K562 (cell line): ENCODE results near the gene TTC38. TPM values are rescaled to one million over a fixed set of nuclear protein-coding genes. Genes with fewer than 3 reads are reported as not detected.
A peak's percentile ranks its signal among the peaks of the same experiment; 100 is the strongest.

Source experiments
- CTBP1 ChIP-seq: fragments of 450-650 bp; IDR thresholded peaks from 2 replicates; pipeline ENCODE4 v1.6.1; 2016; ENCODE audit warnings: borderline replicate concordance
- ETV6 ChIP-seq, 3 experiments: fragments of 150-350 bp in 1 of 3; sonication (generic) in 1 of 3; formaldehyde crosslinking in 1 of 3; IDR thresholded peaks; 2 replicates each; pipeline versions ENCODE4 v1.6.1 to v1.8.0; 2014 to 2022; ENCODE audit warnings: borderline replicate concordance in 2 of 3, low read depth in 2 of 3, antibody characterized with exemption in 1 of 3, low read length in 1 of 3, mild to moderate bottlenecking in 1 of 3, missing genetic modification reagents in 1 of 3
- EZH2 ChIP-seq: IDR thresholded peaks from 2 replicates; pipeline ENCODE4 v1.6.1; 2012; ENCODE audit warnings: low read depth, mild to moderate bottlenecking, inconsistent platforms, low read length, borderline replicate concordance
- GTF2E2 ChIP-seq: fragments of 200-800 bp; sonication (Bioruptor generic); IDR thresholded peaks from 2 replicates; pipeline ENCODE4 v1.6.1; 2016; ENCODE audit warnings: missing genetic modification characterization, missing compliant biosample characterization
- TAF9B ChIP-seq: fragments of 450-650 bp; IDR thresholded peaks from 2 replicates; pipeline ENCODE4 v1.6.1; 2018; ENCODE audit warnings: mild to moderate bottlenecking; ENCODE audit not compliant: partially characterized antibody
- TCF7 ChIP-seq: sonication (generic); IDR thresholded peaks from 2 replicates; pipeline ENCODE4 v1.6.1; 2016; ENCODE audit warnings: antibody characterized with exemption, borderline replicate concordance
- THRAP3 ChIP-seq: fragments of 450-650 bp; IDR thresholded peaks from 2 replicates; pipeline ENCODE4 v1.6.1; 2016; ENCODE audit warnings: mild to moderate bottlenecking, inconsistent platforms, borderline replicate concordance
- ZNF146 ChIP-seq: IDR thresholded peaks from one replicate; pipeline ENCODE4 v1.6.1; 2018; ENCODE audit warnings: missing compliant biosample characterization; ENCODE audit not compliant: unreplicated experiment
- ZNF3 ChIP-seq: fragments of 250-450 bp; sonication (Bioruptor Pico); IDR thresholded peaks from 2 replicates; pipeline ENCODE4 v1.5.0; 2021; ENCODE audit warnings: mild to moderate bottlenecking, moderate library complexity
- ZSCAN29 ChIP-seq: fragments of 450-650 bp; IDR thresholded peaks from 2 replicates; pipeline ENCODE4 v1.6.1; 2017
- polyA plus RNA-seq, 8 experiments: library from polyadenylated mRNA; depleted of rRNA in 4 of 8; stranded (reverse) in 5 of 8; unstranded in 3 of 8; fragments of >200 nt; fragmentation: Nextera tagmentation in 2 of 8; fragmentation: Illumina TruSeq in 1 of 8; extraction: Ambion mirVana in 2 of 8; extraction: Trizol in 1 of 8; gene quantifications; 2 replicates each; pipeline versions ENCODE4 v1.2.1 to v1.2.3, GENCODE V29; 2011 to 2014; ENCODE audit warnings: inconsistent platforms in 1 of 8, missing spikeins in 1 of 8
- total RNA-seq, 7 experiments: library from RNA; depleted of rRNA in 6 of 7; stranded (reverse); fragments of >200 nt in 6 of 7; fragmentation: Illumina TruSeq in 2 of 7; extraction: Trizol in 2 of 7; gene quantifications; 2 replicates each; pipeline versions ENCODE4 v1.2.1 to v1.2.3, GENCODE V29; 2011 to 2021; ENCODE audit warnings: low replicate concordance in 1 of 7
- TF ChIP-seq, protein P1 (sequence below): fragments of 150-350 bp; IDR thresholded peaks from 2 replicates; pipeline ENCODE4 v1.6.1; 2014; ENCODE audit warnings: low read depth, mild to moderate bottlenecking, low read length, borderline replicate concordance
- TF ChIP-seq, protein P2 (sequence below): fragments of 250-450 bp; sonication (Bioruptor Pico); IDR thresholded peaks from 2 replicates; pipeline ENCODE4 v1.8.0; 2022; ENCODE audit warnings: moderate library complexity, mild to moderate bottlenecking, inconsistent platforms
- TF ChIP-seq, protein P3 (sequence below), 2 experiments: fragments of 450-650 bp in 1 of 2; sonication (generic) in 1 of 2; formaldehyde crosslinking in 1 of 2; IDR thresholded peaks; 2 replicates each; pipeline versions ENCODE4 v1.7.1 to v1.9.0; 2016 to 2022; ENCODE audit warnings: inconsistent platforms in 1 of 2, mild to moderate bottlenecking in 1 of 2, missing genetic modification reagents in 1 of 2

TTC38 gene
- total and polyA plus RNA-seq, 9 of the 15 experiments (the other 6 are each of a cell fraction or from before 2014, with no cell fraction given), result 0.84 to 28.4 (median 18.1) TPM

DNA sequence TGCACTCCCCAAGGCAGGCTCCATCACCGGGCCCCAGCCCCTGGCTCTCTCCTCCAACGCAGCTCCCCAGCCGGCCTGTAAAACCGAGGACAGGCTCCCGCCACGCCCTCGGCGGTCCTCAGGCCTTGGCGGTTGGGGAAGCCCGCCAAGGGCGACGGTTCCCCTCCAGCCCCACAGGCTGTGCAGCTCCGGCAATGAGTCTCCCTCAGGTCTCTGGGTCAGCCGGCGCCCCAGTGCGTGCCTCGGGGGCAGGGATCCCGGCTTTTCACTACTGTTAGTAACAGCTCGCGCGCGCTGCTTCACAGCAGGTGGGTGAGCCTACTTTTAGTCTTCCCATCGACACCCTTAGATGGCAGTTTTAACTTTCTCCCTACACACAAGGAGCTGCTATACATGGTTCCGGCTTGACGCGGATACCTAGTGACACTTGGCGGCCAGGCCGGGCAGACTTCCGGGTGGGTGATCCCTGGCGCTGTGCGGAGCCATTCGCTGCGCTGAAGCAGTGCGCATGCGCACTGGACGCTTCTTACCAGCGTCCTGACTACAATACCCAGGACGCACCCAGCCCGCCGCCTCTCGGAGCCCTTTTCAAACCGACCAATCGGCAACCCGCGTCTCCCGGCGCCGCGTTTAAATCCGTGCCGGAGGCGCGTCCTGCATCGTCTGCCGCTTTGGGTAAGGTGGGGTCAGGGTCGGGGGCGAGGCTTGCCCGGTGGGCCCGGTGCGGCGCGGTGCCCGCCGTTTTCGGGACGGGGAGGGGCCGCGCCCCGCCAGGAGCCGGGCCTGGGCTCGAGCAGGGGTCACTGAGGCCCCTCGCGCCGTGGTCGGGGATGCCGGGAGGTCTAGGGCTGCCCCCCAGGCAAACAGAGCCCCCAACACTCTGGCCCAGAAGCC lies 28.7 kb downstream of the TTC38 start, which contains the start of gene GTSE1 (continued):
- TF ChIP-seq, protein P1, sequence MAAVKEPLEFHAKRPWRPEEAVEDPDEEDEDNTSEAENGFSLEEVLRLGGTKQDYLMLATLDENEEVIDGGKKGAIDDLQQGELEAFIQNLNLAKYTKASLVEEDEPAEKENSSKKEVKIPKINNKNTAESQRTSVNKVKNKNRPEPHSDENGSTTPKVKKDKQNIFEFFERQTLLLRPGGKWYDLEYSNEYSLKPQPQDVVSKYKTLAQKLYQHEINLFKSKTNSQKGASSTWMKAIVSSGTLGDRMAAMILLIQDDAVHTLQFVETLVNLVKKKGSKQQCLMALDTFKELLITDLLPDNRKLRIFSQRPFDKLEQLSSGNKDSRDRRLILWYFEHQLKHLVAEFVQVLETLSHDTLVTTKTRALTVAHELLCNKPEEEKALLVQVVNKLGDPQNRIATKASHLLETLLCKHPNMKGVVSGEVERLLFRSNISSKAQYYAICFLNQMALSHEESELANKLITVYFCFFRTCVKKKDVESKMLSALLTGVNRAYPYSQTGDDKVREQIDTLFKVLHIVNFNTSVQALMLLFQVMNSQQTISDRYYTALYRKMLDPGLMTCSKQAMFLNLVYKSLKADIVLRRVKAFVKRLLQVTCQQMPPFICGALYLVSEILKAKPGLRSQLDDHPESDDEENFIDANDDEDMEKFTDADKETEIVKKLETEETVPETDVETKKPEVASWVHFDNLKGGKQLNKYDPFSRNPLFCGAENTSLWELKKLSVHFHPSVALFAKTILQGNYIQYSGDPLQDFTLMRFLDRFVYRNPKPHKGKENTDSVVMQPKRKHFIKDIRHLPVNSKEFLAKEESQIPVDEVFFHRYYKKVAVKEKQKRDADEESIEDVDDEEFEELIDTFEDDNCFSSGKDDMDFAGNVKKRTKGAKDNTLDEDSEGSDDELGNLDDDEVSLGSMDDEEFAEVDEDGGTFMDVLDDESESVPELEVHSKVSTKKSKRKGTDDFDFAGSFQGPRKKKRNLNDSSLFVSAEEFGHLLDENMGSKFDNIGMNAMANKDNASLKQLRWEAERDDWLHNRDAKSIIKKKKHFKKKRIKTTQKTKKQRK, result no peak
- TF ChIP-seq THRAP3, result no peak
- no peak for TF ChIP-seq EZH2
- TF ChIP-seq TAF9B, result peak; percentile 63
- no peak for TF ChIP-seq ZNF146 (CRISPR knock-in tag)
- no peak for TF ChIP-seq GTF2E2 (tag)
- no peak for TF ChIP-seq TCF7
- TF ChIP-seq, protein P2, sequence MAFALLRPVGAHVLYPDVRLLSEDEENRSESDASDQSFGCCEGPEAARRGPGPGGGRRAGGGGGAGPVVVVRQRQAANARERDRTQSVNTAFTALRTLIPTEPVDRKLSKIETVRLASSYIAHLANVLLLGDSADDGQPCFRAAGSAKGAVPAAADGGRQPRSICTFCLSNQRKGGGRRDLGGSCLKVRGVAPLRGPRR, result no peak
- no peak for TF ChIP-seq ZNF3 (CRISPR knock-in tag)
- no peak for TF ChIP-seq ETV6 (IDR thresholded peaks at IDR 0.05; ENCODE audit: borderline replicate concordance in 1 of 2, low read depth in 2 of 2, low read length in 1 of 2)
- no peak for TF ChIP-seq ETV6 (CRISPR knock-in tag; IDR thresholded peaks at IDR 0.05; ENCODE audit: borderline replicate concordance)
- 0 out of 2 replicates have a peak, but pooled peaks have one; percentile 23 for TF ChIP-seq CTBP1
- TF ChIP-seq, protein P3, sequence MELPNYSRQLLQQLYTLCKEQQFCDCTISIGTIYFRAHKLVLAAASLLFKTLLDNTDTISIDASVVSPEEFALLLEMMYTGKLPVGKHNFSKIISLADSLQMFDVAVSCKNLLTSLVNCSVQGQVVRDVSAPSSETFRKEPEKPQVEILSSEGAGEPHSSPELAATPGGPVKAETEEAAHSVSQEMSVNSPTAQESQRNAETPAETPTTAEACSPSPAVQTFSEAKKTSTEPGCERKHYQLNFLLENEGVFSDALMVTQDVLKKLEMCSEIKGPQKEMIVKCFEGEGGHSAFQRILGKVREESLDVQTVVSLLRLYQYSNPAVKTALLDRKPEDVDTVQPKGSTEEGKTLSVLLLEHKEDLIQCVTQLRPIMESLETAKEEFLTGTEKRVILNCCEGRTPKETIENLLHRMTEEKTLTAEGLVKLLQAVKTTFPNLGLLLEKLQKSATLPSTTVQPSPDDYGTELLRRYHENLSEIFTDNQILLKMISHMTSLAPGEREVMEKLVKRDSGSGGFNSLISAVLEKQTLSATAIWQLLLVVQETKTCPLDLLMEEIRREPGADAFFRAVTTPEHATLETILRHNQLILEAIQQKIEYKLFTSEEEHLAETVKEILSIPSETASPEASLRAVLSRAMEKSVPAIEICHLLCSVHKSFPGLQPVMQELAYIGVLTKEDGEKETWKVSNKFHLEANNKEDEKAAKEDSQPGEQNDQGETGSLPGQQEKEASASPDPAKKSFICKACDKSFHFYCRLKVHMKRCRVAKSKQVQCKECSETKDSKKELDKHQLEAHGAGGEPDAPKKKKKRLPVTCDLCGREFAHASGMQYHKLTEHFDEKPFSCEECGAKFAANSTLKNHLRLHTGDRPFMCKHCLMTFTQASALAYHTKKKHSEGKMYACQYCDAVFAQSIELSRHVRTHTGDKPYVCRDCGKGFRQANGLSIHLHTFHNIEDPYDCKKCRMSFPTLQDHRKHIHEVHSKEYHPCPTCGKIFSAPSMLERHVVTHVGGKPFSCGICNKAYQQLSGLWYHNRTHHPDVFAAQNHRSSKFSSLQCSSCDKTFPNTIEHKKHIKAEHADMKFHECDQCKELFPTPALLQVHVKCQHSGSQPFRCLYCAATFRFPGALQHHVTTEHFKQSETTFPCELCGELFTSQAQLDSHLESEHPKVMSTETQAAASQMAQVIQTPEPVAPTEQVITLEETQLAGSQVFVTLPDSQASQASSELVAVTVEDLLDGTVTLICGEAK (IDR thresholded peaks at IDR 0.05), result peak; percentile 75
- TF ChIP-seq, protein P3 (CRISPR knock-in tag; IDR thresholded peaks at IDR 0.05), result no peak
- TF ChIP-seq ZSCAN29, result no peak
